Activated CD4-positive, alpha-beta T cell treated with anti-CD3 and anti-CD28 coated beads, Interleukin-2, amount 10 ng/mL, durations not matched to agents 7 days and 5 days (primary cell): ENCODE data around the gene TREML1. TPM values are rescaled to one million over a fixed set of nuclear protein-coding genes. Genes with fewer than 3 reads are reported as not detected.
A peak's percentile ranks its signal among the peaks of the same experiment; 100 is the strongest.

Source experiments
- CTCF ChIA-PET: fragments of 350-600 bp; sonication (Branson Sonifier 250); formaldehyde crosslinking; loops from one replicate; lab custom pipeline; 2021; ENCODE audit warnings: antibody characterized with exemption; lab: Charles Lee
- POLR2A ChIA-PET: fragments of 350-600 bp; sonication (Branson Sonifier 250); formaldehyde crosslinking; loops from one replicate; lab custom pipeline; 2021; ENCODE audit warnings: antibody characterized with exemption; lab: Charles Lee
- DNase-seq: peaks from one replicate; pipeline ENCODE4 v3.0.0-alpha.2; 2020
- H3K27ac Mint-ChIP-seq: one replicate; pipeline ENCODE4 v1.8.0; 2021; ENCODE audit warnings: mild to moderate bottlenecking, moderate library complexity, mixed read lengths
- H3K27me3 Mint-ChIP-seq: one replicate; pipeline ENCODE4 v1.8.0; 2021; ENCODE audit warnings: mixed read lengths
- H3K36me3 Mint-ChIP-seq: one replicate; pipeline ENCODE4 v1.8.0; 2021; ENCODE audit warnings: low read depth, mixed read lengths
- H3K4me1 Mint-ChIP-seq: one replicate; pipeline ENCODE4 v1.8.0; 2021; ENCODE audit warnings: mixed read lengths
- H3K4me3 Mint-ChIP-seq: one replicate; pipeline ENCODE4 v1.8.0; 2021; ENCODE audit warnings: mild to moderate bottlenecking, moderate library complexity, mixed read lengths
- H3K9me3 Mint-ChIP-seq: one replicate; pipeline ENCODE4 v1.8.0; 2021; ENCODE audit warnings: mixed read lengths
- total RNA-seq, 2 experiments: library from RNA; stranded (reverse); gene quantifications; one replicate each; pipeline ENCODE4 v1.2.3, GENCODE V29; 2021

TREML1 gene
- total RNA-seq, 2 experiments from 2014 or later = not detected

DNA sequence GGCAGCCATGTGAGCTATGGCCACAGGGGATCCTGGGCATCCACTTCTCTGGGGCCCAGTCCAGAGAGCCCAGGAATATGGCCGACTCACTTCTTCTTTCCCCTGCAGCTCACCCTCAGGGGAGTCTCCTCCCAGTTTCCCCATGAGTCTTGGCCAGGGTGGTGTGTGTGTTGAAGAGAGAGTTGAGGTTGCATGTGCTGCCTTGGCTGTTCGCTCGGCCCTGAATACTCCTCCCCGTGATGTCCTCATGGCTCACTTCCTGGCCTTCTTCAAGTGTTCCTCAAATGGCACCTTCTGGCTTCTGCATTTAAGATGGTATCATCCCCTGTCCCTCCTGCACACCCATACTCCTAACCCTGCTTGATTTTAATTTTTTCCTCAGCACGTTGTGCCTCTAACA, 3.2 kb upstream of the TREML1 start:
- ChIA-PET POLR2A (no interaction called here), CTCF (interaction anchor here (1.0 kb wide), 1 partner anchor 50 kb away, joined by 3 read pairs; no protein-coding TSS in a partner anchor)
- peaks cover 3% of the 10 kb centered on the region for H3K4me1 Mint-ChIP-seq
- no peak for DNase-seq
- peaks cover 11% of the 10 kb centered on the region for H3K27me3 Mint-ChIP-seq
- no peaks in the 10 kb centered on the region for H3K36me3 Mint-ChIP-seq
- no peaks in the 10 kb centered on the region for H3K9me3 Mint-ChIP-seq
- no peak overlapping the region for H3K27ac Mint-ChIP-seq
- H3K4me3 Mint-ChIP-seq = no peak overlapping the region

DNA sequence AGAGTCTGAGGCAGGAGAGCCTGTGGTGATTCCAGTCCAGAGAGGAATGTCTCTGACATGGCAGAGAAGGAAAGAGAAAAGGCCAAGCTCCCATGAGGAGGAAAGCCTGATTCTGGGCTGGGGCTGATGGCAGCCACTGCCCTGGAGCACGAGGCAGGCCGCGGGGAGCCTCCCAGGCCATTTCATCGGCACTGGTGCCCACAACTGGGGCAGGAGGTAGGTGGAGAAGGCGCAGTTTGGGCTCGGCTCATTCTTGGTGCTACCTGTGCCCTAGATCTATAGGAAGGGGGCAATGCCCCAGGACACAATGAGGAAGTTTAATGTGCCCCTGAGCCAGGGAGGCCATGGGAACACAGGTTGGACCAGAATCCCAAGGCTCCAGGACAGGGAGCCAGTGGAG, 2.6 kb upstream of the TREML1 start:
- H3K9me3 Mint-ChIP-seq = no peaks in the 10 kb centered on the region
- peaks cover 3% of the 10 kb centered on the region for H3K4me1 Mint-ChIP-seq
- no peak overlapping the region for H3K27ac Mint-ChIP-seq
- peaks cover 11% of the 10 kb centered on the region for H3K27me3 Mint-ChIP-seq
- H3K4me3 Mint-ChIP-seq = no peak overlapping the region
- H3K36me3 Mint-ChIP-seq = no peaks in the 10 kb centered on the region
- no peak for DNase-seq
- ChIA-PET CTCF (interaction anchor here (1.0 kb wide), 1 partner anchor 50 kb away, joined by 3 read pairs; no protein-coding TSS in a partner anchor), POLR2A (no interaction called here)

DNA sequence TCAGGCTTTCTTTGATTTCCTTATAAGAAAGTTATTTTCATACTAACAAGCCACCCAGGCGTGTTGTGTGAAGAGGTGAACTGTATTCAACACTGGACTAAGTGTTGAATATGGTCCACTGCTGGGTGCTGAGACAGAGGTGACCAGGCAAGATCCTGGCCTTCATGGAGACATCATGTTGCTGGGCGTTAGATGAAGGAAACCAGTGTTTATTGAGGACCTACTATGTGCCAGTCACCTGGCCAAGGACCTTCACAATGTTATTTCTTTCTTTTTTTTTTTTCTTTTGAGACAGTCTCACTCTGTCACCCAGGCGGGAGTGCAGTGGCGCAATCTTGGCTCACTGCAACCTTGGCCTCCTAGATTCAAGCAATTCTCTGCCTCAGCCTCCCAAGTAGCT, 1.9 kb upstream of the TREML1 start:
- no peak overlapping the region for H3K4me3 Mint-ChIP-seq
- H3K27ac Mint-ChIP-seq = no peak overlapping the region
- H3K4me1 Mint-ChIP-seq = peaks cover 3% of the 10 kb centered on the region
- ChIA-PET POLR2A (no interaction called here), CTCF (no interaction called here)
- H3K9me3 Mint-ChIP-seq = no peaks in the 10 kb centered on the region
- H3K36me3 Mint-ChIP-seq = no peaks in the 10 kb centered on the region
- no peak for DNase-seq
- peaks cover 11% of the 10 kb centered on the region for H3K27me3 Mint-ChIP-seq

DNA sequence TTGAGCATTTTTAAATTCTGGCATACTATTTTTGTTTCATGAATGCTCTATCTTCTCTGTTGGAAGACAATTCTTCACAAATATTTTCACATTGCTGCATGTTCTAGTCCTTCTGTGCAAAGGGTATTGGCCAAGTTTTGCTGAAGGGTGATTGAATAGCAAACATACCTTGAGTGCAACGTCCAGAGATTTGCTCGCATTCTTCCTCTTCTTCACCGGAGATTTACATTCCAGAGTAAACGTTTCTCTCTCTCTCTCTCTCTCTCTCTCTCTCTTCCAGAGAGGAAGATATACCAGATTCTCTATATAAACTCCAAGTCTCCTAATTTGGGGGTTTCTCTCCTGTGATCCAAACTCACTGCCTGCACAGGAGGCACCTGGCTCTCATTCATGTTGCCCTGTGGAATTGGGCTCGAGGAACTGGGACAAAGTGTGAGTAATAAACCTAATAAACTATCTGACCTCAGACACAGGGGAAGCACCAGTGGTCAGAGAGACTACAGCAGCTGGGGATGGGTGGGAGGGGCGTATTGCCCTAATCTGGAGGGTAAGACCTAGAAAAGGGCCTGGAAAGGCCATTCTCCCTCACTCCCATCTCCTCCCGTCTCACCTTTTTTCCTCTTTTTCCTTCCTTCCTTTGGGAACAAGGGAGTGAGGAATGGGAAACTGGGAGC, 1.1 kb upstream of the TREML1 start:
- no peaks in the 10 kb centered on the region for H3K9me3 Mint-ChIP-seq
- peaks cover 3% of the 10 kb centered on the region for H3K4me1 Mint-ChIP-seq
- no peak overlapping the region for H3K27ac Mint-ChIP-seq
- DNase-seq = no peak
- H3K4me3 Mint-ChIP-seq = no peak overlapping the region
- no peaks in the 10 kb centered on the region for H3K36me3 Mint-ChIP-seq
- H3K27me3 Mint-ChIP-seq = peaks cover 11% of the 10 kb centered on the region
- ChIA-PET CTCF (no interaction called here), POLR2A (no interaction called here)

- Mint-ChIP-seq H3K4me1 (peaks cover 9% of the 10 kb centered on the region), H3K36me3 (no peaks in the 10 kb centered on the region), H3K27ac (no peak overlapping the region), H3K9me3 (no peaks in the 10 kb centered on the region), H3K4me3 (no peak overlapping the region), H3K27me3 (peaks cover 11% of the 10 kb centered on the region)
- ChIA-PET CTCF (interaction anchor here (1.2 kb wide), 1 partner anchor 29 kb away, joined by 3 read pairs; no protein-coding TSS in a partner anchor), POLR2A (no interaction called here)
- no peak for DNase-seq
Measured at GRCh38 chr6:41153451-41153850, 696 bp downstream of the TREML1 start.

- Mint-ChIP-seq H3K4me3 (no peak overlapping the region), H3K36me3 (peaks cover 2% of the 10 kb centered on the region), H3K9me3 (no peaks in the 10 kb centered on the region), H3K4me1 (peaks cover 19% of the 10 kb centered on the region), H3K27ac (no peak overlapping the region), H3K27me3 (peaks cover 6% of the 10 kb centered on the region)
- CTCF ChIA-PET = no interaction called here
- DNase-seq = no peak
- POLR2A ChIA-PET = no interaction called here
Measured at GRCh38 chr6:41150671-41151070, 3.5 kb downstream of the TREML1 start.

GRCh38 chr6:41147917-41148316, 6.2 kb downstream of the TREML1 start:
- no peaks in the 10 kb centered on the region for H3K27me3 Mint-ChIP-seq
- peaks cover 2% of the 10 kb centered on the region for H3K36me3 Mint-ChIP-seq
- DNase-seq = no peak
- H3K4me1 Mint-ChIP-seq = peaks cover 16% of the 10 kb centered on the region
- no peaks in the 10 kb centered on the region for H3K9me3 Mint-ChIP-seq
- POLR2A ChIA-PET = no interaction called here
- H3K4me3 Mint-ChIP-seq = peak overlapping the region; percentile 8
- CTCF ChIA-PET = no interaction called here
- peak overlapping the region; percentile 32 for H3K27ac Mint-ChIP-seq

- H3K36me3 Mint-ChIP-seq = no peaks in the 10 kb centered on the region
Measured at GRCh38 chr6:41136911-41137310, 17.2 kb downstream of the TREML1 start.

DNA sequence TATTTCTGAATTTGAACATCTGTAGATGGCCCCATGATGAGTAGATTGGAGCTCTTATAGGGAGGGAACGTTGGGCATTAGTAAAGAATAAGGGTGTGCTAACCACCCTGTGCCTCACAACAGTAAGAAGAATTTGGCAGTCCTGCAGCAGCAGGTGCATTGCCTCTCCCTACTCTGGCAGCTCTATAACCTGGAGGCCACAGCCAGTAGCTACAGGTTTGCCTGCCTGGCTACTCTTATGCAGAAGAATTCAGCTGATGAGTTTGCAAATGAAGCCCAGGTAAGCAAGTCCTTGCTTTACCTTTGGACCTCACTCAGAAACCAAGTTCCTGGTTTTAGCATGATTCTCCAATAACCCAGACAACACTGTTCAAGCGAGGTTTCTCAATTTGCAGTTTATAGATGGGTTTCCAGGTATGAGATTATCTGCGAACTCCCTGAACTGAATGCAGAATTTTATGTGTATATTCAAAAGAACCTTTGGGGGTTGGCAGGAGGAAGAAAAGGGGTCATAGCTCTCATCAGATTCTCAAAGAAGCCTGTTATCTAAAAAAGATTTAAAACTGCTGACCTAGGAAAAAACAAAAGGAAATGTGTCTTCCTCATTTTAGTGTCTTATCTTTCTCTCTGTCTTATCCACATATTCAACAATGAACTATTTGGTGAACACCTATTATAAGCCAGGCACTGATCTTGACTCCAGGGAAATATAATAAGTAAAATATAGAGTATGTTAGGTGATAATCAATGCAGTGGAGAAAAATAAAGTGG, 18.9 kb downstream of the TREML1 start:
- ChIA-PET POLR2A (no interaction called here), CTCF (interaction anchor here (0.6 kb wide), 1 partner anchor 35 kb away, joined by 3 read pairs; no protein-coding TSS in a partner anchor)
- no peak for DNase-seq
- no peaks in the 10 kb centered on the region for H3K27me3 Mint-ChIP-seq
- H3K9me3 Mint-ChIP-seq = no peaks in the 10 kb centered on the region
- H3K4me1 Mint-ChIP-seq = peaks cover 2% of the 10 kb centered on the region
- H3K4me3 Mint-ChIP-seq = no peak overlapping the region
- H3K36me3 Mint-ChIP-seq = no peaks in the 10 kb centered on the region
- H3K27ac Mint-ChIP-seq = no peak overlapping the region

More at GRCh38 chr6:41136911-41137310, 17.2 kb downstream of the TREML1 start:
- ChIA-PET CTCF (interaction anchor here (0.8 to 1.5 kb wide), 2 partner anchors 15 to 184 kb away, joined by 3 read pairs; no protein-coding TSS in a partner anchor), POLR2A (no interaction called here)
- no peak overlapping the region for H3K27ac Mint-ChIP-seq
- H3K4me1 Mint-ChIP-seq = peaks cover 2% of the 10 kb centered on the region
- DNase-seq = no peak
- no peaks in the 10 kb centered on the region for H3K27me3 Mint-ChIP-seq
- H3K9me3 Mint-ChIP-seq = no peaks in the 10 kb centered on the region
- H3K4me3 Mint-ChIP-seq = no peak overlapping the region

GRCh38 chr6:41132254-41132653, 21.9 kb downstream of the TREML1 start:
- Mint-ChIP-seq H3K27ac (no peak overlapping the region), H3K4me3 (no peak overlapping the region), H3K27me3 (no peaks in the 10 kb centered on the region), H3K9me3 (no peaks in the 10 kb centered on the region), H3K36me3 (peaks cover 3% of the 10 kb centered on the region), H3K4me1 (peaks cover 2% of the 10 kb centered on the region)
- CTCF ChIA-PET = no interaction called here
- DNase-seq = no peak
- POLR2A ChIA-PET = no interaction called here

- Mint-ChIP-seq H3K27ac (no peak overlapping the region), H3K4me1 (no peaks in the 10 kb centered on the region), H3K27me3 (no peaks in the 10 kb centered on the region), H3K9me3 (no peaks in the 10 kb centered on the region), H3K4me3 (no peak overlapping the region), H3K36me3 (peaks cover 11% of the 10 kb centered on the region)
- DNase-seq = no peak
- POLR2A ChIA-PET = no interaction called here
- CTCF ChIA-PET = interaction anchor here (0.7 kb wide), 1 partner anchor 343 kb away, joined by 3 read pairs; no protein-coding TSS in a partner anchor
Measured at GRCh38 chr6:41125282-41125681, 28.9 kb downstream of the TREML1 start.

- DNase-seq = no peak
- H3K9me3 Mint-ChIP-seq = no peaks in the 10 kb centered on the region
- CTCF ChIA-PET = no interaction called here
- POLR2A ChIA-PET = no interaction called here
- peaks cover 11% of the 10 kb centered on the region for H3K36me3 Mint-ChIP-seq
- no peaks in the 10 kb centered on the region for H3K27me3 Mint-ChIP-seq
- H3K4me3 Mint-ChIP-seq = no peak overlapping the region
- H3K27ac Mint-ChIP-seq = no peak overlapping the region
- no peaks in the 10 kb centered on the region for H3K4me1 Mint-ChIP-seq
Measured at GRCh38 chr6:41122918-41123317, 31.2 kb downstream of the TREML1 start.

DNA sequence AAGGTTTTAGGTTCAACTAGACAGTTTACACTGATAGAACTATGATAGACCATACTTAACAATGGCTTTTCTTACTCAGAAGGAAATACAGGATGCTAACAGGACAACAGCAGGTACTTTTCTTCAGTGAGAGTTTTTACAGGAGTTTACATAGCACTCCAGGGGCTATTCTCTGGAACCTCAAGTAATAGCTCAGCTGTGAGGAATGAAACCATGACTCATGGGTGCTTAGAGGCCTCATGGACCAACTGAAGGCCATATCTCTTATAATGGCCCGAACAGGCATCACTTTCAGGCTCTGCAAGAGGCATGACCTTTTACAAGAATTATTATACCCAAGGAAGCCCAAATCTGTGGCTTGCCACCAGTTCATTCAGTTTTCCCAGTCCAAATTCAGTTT, 31.8 kb downstream of the TREML1 start:
- ChIA-PET CTCF (no interaction called here), POLR2A (no interaction called here)
- Mint-ChIP-seq H3K27ac (no peak overlapping the region), H3K4me3 (no peak overlapping the region), H3K4me1 (no peaks in the 10 kb centered on the region), H3K36me3 (peaks cover 9% of the 10 kb centered on the region), H3K27me3 (no peaks in the 10 kb centered on the region), H3K9me3 (no peaks in the 10 kb centered on the region)
- DNase-seq = no peak
